Ascending aorta (tissue), 2 donors: ENCODE results near the gene CCR5. TPM values are rescaled to one million over a fixed set of nuclear protein-coding genes. Genes with fewer than 3 reads are reported as not detected.

Experiments used
- DNase-seq, 2 donors: peaks; one replicate each; pipeline ENCODE4 v3.0.0-alpha.2; 2019; ENCODE audit warnings: low spot score in 2 of 2
- H3K27ac ChIP-seq, 2 donors: fragments of 200-600 bp; sonication (generic); one replicate each; pipeline ENCODE4 v1.5.1; 2016 to 2017; ENCODE audit warnings: mild to moderate bottlenecking in 1 of 2
- H3K27me3 ChIP-seq: fragments of 200-600 bp; sonication (generic); one replicate; pipeline ENCODE4 v1.5.1; 2017
- H3K36me3 ChIP-seq, 2 donors: fragments of 200-600 bp; sonication (generic); one replicate each; pipeline ENCODE4 v1.5.1; 2016
- H3K4me1 ChIP-seq, 2 donors: fragments of 200-600 bp; sonication (generic); one replicate each; pipeline ENCODE4 v1.5.1; 2016 to 2017; ENCODE audit warnings: mild to moderate bottlenecking in 1 of 2
- H3K4me3 ChIP-seq, 2 donors: fragments of 200-600 bp; sonication (generic); one replicate each; pipeline ENCODE4 v1.5.1; 2016 to 2017; ENCODE audit warnings: mild to moderate bottlenecking in 1 of 2
- H3K9me3 ChIP-seq, 2 donors: fragments of 200-600 bp; sonication (generic); one replicate each; pipeline ENCODE4 v1.5.1; 2016
- intact Hi-C: fragments of 100-400 bp; cut with DNase I; formaldehyde crosslinking; loops from one replicate; pipeline ENCODE4 v1.15.1; 2023
- total RNA-seq: library from RNA; depleted of rRNA; stranded (reverse); fragments of >200 nt; gene quantifications from one replicate; pipeline ENCODE4 v1.1.0, GENCODE V29; 2016
- TF ChIP-seq, protein P1 (sequence below), 3 experiments: fragments of 200-600 bp in 2 of 3; fragments of 450-650 bp in 1 of 3; sonication (generic) in 2 of 3; IDR thresholded peaks; one replicate each; pipeline ENCODE4 v1.5.1; 2016 to 2019; ENCODE audit warnings: antibody characterized with exemption in 3 of 3, mild to moderate bottlenecking in 1 of 3, moderate library complexity in 1 of 3

CCR5 gene
- total RNA-seq, 1 donor from 2014 or later, result not detected

DNA sequence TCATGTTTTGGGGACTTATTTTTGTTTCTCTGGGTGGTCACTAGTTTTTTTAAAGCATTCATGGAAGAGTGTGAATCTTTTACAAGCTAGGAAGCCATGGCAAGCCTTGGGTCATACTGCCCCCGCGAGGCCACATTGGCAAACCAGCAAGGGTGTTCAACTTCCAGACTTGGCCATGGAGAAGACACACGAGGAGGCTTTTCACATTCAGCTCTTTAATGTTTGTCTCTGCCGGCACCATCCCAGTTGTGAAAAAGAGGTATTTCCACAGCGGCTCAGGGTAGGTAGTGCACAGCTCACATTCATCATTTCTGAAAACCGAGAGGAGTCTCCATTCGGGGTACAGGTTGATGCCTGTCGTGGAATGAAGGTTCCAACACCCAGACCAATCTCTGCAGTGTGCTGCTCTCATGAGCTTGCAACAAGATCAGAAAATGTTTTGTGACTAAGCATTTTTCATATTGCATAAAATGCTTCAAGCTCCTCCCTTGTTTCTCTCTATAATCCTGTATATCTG, 7.7 kb downstream of the CCR5 start:
- peak in 1 of 2 donors; percentile 71 for DNase-seq
- no peak overlapping the region for H3K4me3 ChIP-seq
- H3K4me1 ChIP-seq, result no peaks in the 10 kb centered on the region
- TF ChIP-seq, protein P1, sequence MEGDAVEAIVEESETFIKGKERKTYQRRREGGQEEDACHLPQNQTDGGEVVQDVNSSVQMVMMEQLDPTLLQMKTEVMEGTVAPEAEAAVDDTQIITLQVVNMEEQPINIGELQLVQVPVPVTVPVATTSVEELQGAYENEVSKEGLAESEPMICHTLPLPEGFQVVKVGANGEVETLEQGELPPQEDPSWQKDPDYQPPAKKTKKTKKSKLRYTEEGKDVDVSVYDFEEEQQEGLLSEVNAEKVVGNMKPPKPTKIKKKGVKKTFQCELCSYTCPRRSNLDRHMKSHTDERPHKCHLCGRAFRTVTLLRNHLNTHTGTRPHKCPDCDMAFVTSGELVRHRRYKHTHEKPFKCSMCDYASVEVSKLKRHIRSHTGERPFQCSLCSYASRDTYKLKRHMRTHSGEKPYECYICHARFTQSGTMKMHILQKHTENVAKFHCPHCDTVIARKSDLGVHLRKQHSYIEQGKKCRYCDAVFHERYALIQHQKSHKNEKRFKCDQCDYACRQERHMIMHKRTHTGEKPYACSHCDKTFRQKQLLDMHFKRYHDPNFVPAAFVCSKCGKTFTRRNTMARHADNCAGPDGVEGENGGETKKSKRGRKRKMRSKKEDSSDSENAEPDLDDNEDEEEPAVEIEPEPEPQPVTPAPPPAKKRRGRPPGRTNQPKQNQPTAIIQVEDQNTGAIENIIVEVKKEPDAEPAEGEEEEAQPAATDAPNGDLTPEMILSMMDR (IDR thresholded peaks at IDR 0.05), result peak in 2 of 3 experiments; percentile 9 to 30
- H3K27me3 ChIP-seq, result no peaks in the 10 kb centered on the region
- H3K36me3 ChIP-seq, result no peaks in the 10 kb centered on the region
- no peak overlapping the region for H3K27ac ChIP-seq
- intact Hi-C loops, result no loop called here
- H3K9me3 ChIP-seq, result no peaks in the 10 kb centered on the region

DNA sequence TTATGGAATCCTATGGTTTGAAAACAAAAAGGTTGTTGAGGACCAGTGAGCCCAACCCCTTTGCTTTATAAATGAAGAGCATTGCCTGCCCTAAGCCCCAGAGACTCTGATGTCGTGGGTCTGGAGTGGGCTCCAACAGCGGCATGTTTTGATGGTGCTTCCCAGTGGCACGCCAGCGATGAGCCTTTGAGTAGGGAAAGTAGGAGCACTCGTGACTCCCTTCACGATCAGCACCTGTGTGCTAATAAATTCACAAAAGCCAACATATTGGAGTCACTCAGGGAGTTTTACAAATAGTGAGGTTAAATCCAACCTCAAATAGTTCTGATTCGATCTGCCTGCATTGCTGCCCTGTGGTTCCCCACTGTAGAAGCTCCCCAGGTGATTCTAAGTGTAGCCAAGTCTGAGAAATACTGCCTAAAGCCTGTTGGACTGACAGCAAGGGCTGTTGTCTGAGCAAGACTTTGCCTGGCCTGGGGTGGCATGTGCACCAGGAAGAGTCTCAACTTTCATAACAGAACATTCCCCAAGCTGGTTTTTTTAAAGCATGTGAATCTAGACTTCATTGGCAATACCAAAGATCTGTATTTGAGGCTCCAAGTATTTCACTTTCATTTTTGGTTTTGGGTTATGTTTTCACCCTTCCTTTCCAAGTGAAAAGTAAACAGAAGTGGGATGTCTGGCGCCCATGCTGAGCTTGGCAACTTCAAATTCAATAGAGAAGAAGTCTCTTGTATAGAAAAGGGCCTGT, 9.9 kb downstream of the CCR5 start:
- no peak for DNase-seq
- no peaks in the 10 kb centered on the region for H3K27me3 ChIP-seq
- H3K4me3 ChIP-seq, result no peak overlapping the region
- TF ChIP-seq, protein P1 (IDR thresholded peaks at IDR 0.05), result no peak
- intact Hi-C loops, result no loop called here
- H3K36me3 ChIP-seq, result no peaks in the 10 kb centered on the region
- no peaks in the 10 kb centered on the region for H3K4me1 ChIP-seq
- H3K27ac ChIP-seq, result no peak overlapping the region
- no peaks in the 10 kb centered on the region for H3K9me3 ChIP-seq

DNA sequence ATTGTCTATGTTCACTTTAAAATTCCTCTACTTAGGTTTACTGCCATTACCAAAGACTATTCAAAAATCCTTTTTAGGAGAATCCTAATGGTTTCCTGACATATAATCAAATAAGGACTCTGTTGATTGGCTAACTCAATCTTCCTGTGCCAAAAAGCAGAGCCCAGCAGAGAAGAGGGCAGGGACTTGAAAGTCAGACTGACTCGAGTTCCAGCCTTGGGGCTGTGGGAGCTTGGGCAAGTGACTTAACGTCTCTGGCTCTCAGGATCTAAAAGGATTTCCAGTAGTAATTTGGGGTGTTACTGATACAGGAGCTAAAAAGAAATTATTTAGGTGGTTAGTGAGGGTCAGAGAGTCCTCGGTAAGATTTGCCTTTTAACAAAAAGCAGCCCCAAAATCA, 10.9 kb downstream of the CCR5 start:
- Histone ChIP-seq H3K9me3 (no peaks in the 10 kb centered on the region), H3K36me3 (no peaks in the 10 kb centered on the region), H3K4me1 (no peaks in the 10 kb centered on the region), H3K27me3 (no peaks in the 10 kb centered on the region), H3K27ac (no peak overlapping the region), H3K4me3 (no peak overlapping the region)
- DNase-seq, result no peak
- intact Hi-C loops, result no loop called here
- TF ChIP-seq, protein P1 (IDR thresholded peaks at IDR 0.05), result no peak

DNA sequence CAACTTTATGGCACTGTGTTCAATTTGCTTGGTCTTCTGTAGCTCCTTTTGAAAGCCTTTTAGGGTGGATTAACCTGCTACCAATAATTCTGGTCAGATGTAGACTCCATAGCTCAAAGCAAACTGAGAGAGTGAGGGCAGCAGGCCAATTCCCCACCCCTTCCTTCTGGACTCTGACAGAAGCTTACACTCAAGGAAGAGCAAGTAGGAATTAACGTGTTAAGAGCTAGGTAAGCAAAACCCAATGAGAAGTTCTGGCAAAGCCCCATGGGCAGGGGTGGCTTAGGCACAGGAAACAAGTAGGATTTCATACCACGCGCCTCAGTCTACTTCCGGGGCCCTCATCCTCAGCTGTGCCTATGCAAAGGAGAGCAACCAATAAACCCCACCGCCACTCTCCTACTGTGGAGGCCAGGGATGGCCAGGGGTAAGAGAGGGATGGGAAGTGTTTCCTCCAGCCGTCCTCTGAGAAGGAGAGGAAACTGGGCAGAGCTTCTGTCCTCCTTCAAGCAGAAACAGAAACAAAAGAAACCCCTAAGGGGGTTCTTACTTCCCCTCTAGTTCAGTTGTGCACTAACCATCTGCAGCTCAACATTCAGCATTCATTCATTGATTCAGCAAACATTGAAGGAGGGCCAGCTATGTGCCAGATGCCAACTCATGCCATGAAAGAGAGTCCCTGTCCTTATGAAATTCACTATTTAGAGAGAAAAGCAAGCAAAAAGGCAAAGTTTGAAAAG, 12.6 kb downstream of the CCR5 start:
- no peaks in the 10 kb centered on the region for H3K4me1 ChIP-seq
- H3K36me3 ChIP-seq, result no peaks in the 10 kb centered on the region
- TF ChIP-seq, protein P1 (IDR thresholded peaks at IDR 0.05), result no peak
- intact Hi-C loops, result no loop called here
- no peak overlapping the region for H3K27ac ChIP-seq
- no peak overlapping the region for H3K4me3 ChIP-seq
- H3K27me3 ChIP-seq, result no peaks in the 10 kb centered on the region
- no peak for DNase-seq
- H3K9me3 ChIP-seq, result no peaks in the 10 kb centered on the region

DNA sequence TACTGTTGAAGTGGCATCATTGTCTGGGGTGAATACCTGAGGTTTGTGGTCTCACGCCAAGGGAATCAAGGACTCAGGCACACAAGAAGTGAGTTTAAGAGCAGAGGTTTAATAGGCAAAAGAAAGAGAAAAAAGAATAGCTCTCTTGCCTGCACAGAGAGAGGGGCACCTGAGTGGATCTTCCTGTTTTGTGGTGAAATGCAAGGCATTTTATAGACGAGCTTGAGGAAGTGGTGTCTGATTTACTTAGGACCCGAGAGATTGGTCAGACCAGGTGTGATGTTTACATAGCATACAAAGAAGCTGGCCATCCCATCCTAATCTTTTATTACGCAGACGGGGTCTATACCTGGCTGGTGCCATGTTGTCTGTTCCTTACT, 13.2 kb downstream of the CCR5 start:
- no peak overlapping the region for H3K27ac ChIP-seq
- H3K27me3 ChIP-seq, result no peaks in the 10 kb centered on the region
- no peak for DNase-seq
- no peaks in the 10 kb centered on the region for H3K9me3 ChIP-seq
- no peak overlapping the region for H3K4me3 ChIP-seq
- TF ChIP-seq, protein P1 (IDR thresholded peaks at IDR 0.05), result no peak
- no peaks in the 10 kb centered on the region for H3K4me1 ChIP-seq
- no peaks in the 10 kb centered on the region for H3K36me3 ChIP-seq
- intact Hi-C loops, result no loop called here
